ENCODE measurements around the gene RXRA. TPM values are rescaled to one million over a fixed set of nuclear protein-coding genes. Genes with fewer than 3 reads are reported as not detected.

Gene RXRA
- total RNA-seq, 1 experiment from 2014 or later: 31.6 TPM

DNA sequence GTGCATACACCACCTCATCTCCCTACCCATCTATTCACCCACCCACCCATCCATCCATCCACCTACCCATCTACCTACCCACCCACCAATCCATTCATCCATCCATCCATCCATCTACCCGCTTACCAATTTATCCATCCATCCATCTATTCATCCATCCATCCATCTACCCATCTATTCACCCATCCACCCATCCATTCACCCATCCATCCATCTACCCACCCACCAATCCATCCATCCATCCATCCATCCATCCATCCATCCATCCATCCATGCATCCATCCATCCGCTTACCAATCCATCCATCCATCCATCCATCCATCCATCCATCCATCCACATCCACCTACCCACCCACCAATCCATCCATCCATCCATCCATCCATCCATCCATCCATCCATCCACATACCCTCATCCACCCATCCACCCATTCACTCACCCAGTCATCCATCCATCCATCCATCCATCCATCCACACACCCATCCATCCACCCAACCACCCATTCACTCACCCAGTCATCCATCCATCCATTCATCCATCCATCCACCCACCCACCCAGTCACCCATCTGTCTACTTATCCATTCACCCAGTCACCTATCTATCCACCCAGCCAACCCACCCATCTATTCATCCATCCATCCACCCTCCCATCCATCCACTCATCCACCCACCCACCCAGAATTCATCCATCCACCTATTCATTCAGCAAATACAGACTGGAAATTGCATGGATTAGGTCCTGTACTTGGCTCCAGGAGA, 125.6 kb downstream of the RXRA start:
- Histone ChIP-seq H3K27ac (ENCODE audit: low read length) (no peak overlapping the region), H3K9me3 (ENCODE audit: control insufficient read depth, insufficient read depth, low read depth, low read length) (no peaks in the 10 kb centered on the region), H3K4me1 (ENCODE audit: control insufficient read depth, insufficient read depth, low read length) (no peaks in the 10 kb centered on the region), H3K36me3 (ENCODE audit: control insufficient read depth, insufficient read depth, low read length) (no peaks in the 10 kb centered on the region), H3K27me3 (ENCODE audit: control insufficient read depth, insufficient read depth, low read length) (no peaks in the 10 kb centered on the region), H3K4me3 (ENCODE audit: low read depth in 2 of 2, low read length in 2 of 2) (no peak overlapping the region)
- ChIA-PET POLR2A (no interaction called here), CTCF (no interaction called here)
- no TSS peak for BruUV-seq (replicated peaks)
- no peak for DNase-seq (ENCODE audit: low read depth, low spot score)
- ATAC-seq: no peak
- TF ChIP-seq POLR2AphosphoS5 (IDR thresholded peaks at IDR 0.05; ENCODE audit: low read depth, low read length) (no peak), TCF7L2 (IDR thresholded peaks at IDR 0.05; ENCODE audit: low read depth, low read length) (no peak), SIN3A (IDR thresholded peaks at IDR 0.05; ENCODE audit: borderline replicate concordance, insufficient read depth, low read depth, low read length) (no peak)
- TF ChIP-seq, protein P1, sequence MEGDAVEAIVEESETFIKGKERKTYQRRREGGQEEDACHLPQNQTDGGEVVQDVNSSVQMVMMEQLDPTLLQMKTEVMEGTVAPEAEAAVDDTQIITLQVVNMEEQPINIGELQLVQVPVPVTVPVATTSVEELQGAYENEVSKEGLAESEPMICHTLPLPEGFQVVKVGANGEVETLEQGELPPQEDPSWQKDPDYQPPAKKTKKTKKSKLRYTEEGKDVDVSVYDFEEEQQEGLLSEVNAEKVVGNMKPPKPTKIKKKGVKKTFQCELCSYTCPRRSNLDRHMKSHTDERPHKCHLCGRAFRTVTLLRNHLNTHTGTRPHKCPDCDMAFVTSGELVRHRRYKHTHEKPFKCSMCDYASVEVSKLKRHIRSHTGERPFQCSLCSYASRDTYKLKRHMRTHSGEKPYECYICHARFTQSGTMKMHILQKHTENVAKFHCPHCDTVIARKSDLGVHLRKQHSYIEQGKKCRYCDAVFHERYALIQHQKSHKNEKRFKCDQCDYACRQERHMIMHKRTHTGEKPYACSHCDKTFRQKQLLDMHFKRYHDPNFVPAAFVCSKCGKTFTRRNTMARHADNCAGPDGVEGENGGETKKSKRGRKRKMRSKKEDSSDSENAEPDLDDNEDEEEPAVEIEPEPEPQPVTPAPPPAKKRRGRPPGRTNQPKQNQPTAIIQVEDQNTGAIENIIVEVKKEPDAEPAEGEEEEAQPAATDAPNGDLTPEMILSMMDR (IDR thresholded peaks at IDR 0.05): no peak
- TF ChIP-seq, protein P2, sequence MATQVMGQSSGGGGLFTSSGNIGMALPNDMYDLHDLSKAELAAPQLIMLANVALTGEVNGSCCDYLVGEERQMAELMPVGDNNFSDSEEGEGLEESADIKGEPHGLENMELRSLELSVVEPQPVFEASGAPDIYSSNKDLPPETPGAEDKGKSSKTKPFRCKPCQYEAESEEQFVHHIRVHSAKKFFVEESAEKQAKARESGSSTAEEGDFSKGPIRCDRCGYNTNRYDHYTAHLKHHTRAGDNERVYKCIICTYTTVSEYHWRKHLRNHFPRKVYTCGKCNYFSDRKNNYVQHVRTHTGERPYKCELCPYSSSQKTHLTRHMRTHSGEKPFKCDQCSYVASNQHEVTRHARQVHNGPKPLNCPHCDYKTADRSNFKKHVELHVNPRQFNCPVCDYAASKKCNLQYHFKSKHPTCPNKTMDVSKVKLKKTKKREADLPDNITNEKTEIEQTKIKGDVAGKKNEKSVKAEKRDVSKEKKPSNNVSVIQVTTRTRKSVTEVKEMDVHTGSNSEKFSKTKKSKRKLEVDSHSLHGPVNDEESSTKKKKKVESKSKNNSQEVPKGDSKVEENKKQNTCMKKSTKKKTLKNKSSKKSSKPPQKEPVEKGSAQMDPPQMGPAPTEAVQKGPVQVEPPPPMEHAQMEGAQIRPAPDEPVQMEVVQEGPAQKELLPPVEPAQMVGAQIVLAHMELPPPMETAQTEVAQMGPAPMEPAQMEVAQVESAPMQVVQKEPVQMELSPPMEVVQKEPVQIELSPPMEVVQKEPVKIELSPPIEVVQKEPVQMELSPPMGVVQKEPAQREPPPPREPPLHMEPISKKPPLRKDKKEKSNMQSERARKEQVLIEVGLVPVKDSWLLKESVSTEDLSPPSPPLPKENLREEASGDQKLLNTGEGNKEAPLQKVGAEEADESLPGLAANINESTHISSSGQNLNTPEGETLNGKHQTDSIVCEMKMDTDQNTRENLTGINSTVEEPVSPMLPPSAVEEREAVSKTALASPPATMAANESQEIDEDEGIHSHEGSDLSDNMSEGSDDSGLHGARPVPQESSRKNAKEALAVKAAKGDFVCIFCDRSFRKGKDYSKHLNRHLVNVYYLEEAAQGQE (IDR thresholded peaks at IDR 0.05; ENCODE audit: insufficient read depth in 1 of 2, low read depth in 2 of 2, low read length in 1 of 2): no peak
- intact Hi-C loops (cut with micrococcal nuclease; ENCODE audit: unreplicated experiment): no loop called here
- in situ Hi-C loops (cut with HindIII; ENCODE audit: low pct_unique_long_range_greater_than_20kb, low sequenced_read_pairs): no loop called here

DNA sequence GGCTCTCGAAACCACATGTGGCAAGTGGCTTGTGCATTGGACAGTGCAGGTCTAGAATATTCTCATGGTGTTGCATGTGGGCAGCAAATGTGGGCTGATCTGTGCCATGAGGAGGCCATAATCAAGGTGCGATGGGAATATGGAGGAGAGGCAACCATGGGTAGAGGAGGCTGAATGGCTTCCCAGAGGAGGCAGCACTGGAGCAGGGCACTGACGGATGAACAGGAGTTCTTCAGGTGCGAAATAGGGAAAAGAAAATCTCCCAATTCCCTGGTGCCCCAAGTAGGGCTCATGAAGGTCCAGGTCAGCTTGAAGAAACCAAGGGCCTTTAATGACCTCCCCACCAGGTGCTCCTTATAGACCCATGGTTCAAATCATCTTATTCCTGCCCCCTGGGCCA, 126.5 kb downstream of the RXRA start:
- intact Hi-C loops (cut with micrococcal nuclease; ENCODE audit: unreplicated experiment) (no loop called here), in situ Hi-C loops (cut with HindIII; ENCODE audit: low pct_unique_long_range_greater_than_20kb, low sequenced_read_pairs) (no loop called here)
- no TSS peak for BruUV-seq (replicated peaks)
- no peaks in the 10 kb centered on the region for H3K27me3 ChIP-seq (ENCODE audit: control insufficient read depth, insufficient read depth, low read length)
- no peak for DNase-seq (ENCODE audit: low read depth, low spot score)
- TF ChIP-seq, protein P2 (IDR thresholded peaks at IDR 0.05; ENCODE audit: insufficient read depth in 1 of 2, low read depth in 2 of 2, low read length in 1 of 2): no peak
- no peak for TF ChIP-seq SIN3A (IDR thresholded peaks at IDR 0.05; ENCODE audit: borderline replicate concordance, insufficient read depth, low read depth, low read length)
- no peak for TF ChIP-seq POLR2AphosphoS5 (IDR thresholded peaks at IDR 0.05; ENCODE audit: low read depth, low read length)
- TF ChIP-seq, protein P1 (IDR thresholded peaks at IDR 0.05): no peak
- TF ChIP-seq TCF7L2 (IDR thresholded peaks at IDR 0.05; ENCODE audit: low read depth, low read length): no peak
- no peaks in the 10 kb centered on the region for H3K9me3 ChIP-seq (ENCODE audit: control insufficient read depth, insufficient read depth, low read depth, low read length)
- H3K27ac ChIP-seq (ENCODE audit: low read length): no peak overlapping the region
- no peak for ATAC-seq
- CTCF ChIA-PET: no interaction called here
- H3K4me1 ChIP-seq (ENCODE audit: control insufficient read depth, insufficient read depth, low read length): no peaks in the 10 kb centered on the region
- H3K36me3 ChIP-seq (ENCODE audit: control insufficient read depth, insufficient read depth, low read length): no peaks in the 10 kb centered on the region
- no peak overlapping the region for H3K4me3 ChIP-seq (ENCODE audit: low read depth in 2 of 2, low read length in 2 of 2)
- POLR2A ChIA-PET: no interaction called here

Measured in Panc1 (cell line).